Testis (tissue), 2 donors: ENCODE measurements around the gene ELFN2.

Source experiments
- CTCF ChIP-seq, 3 experiments: fragments of 450-650 bp in 2 of 3; fragments of 200-600 bp in 1 of 3; sonication (generic) in 1 of 3; IDR thresholded peaks; one replicate each; pipeline ENCODE4 v1.5.1; 2016 to 2019; ENCODE audit warnings: antibody characterized with exemption in 3 of 3, mild to moderate bottlenecking in 2 of 3, moderate library complexity in 1 of 3
- POLR2A ChIP-seq: fragments of 450-650 bp; IDR thresholded peaks from one replicate; pipeline ENCODE4 v1.6.1; 2017; ENCODE audit warnings: antibody characterized with exemption, mild to moderate bottlenecking, moderate library complexity

- TF ChIP-seq CTCF (IDR thresholded peaks at IDR 0.05) (no peak), POLR2A (no peak)
Measured at GRCh38 chr22:37366601-37367000, 60.7 kb downstream of the ELFN2 start.
